ENCODE results near the gene CASK. TPM values are rescaled to one million over a fixed set of nuclear protein-coding genes. Genes with fewer than 3 reads are reported as not detected.

The CASK gene
- total and polyA plus RNA-seq, 9 of the 15 experiments (the other 6 are each of a cell fraction or from before 2014, with no cell fraction given) = 1.3 to 7.4 (median 5.2) TPM

GRCh38 chrX:41828826-41829225, 94.5 kb downstream of the CASK start (continued):
- TF ChIP-seq ZNF518B (CRISPR knock-in tag; IDR thresholded peaks at IDR 0.05) (no peak), ZNF449 (CRISPR knock-in tag; IDR thresholded peaks at IDR 0.05) (no peak), ARID3A (IDR thresholded peaks at IDR 0.05; ENCODE audit: borderline replicate concordance, low read depth, low read length) (no peak), TOE1 (IDR thresholded peaks at IDR 0.05; ENCODE audit: borderline replicate concordance) (no peak), TOE1 (CRISPR knock-in tag; IDR thresholded peaks at IDR 0.05; ENCODE audit: borderline replicate concordance, low read depth) (no peak), ESRRB (CRISPR knock-in tag; IDR thresholded peaks at IDR 0.05; ENCODE audit: borderline replicate concordance) (no peak), NCOA6 (IDR thresholded peaks at IDR 0.05) (no peak), ZNF263 (CRISPR knock-in tag; IDR thresholded peaks at IDR 0.05; ENCODE audit: borderline replicate concordance) (no peak), ZNF780A (CRISPR knock-in tag; IDR thresholded peaks at IDR 0.05) (no peak)
